Measurements from ENCODE around the gene PEF1.
A peak's percentile ranks its signal among the peaks of the same experiment; 100 is the strongest.

The PEF1 gene

GRCh38 chr1:31644560-31645273 lies at the start of gene PEF1:
PEF1 (minus strand) TSS chr1:31644876; CDS start chr1:31644864, 12 bp downstream.
- peak; percentile 98 to 99 (median 98) for DNase-seq (ENCODE audit: low read depth in 2 of 3, low spot score in 1 of 3)

GRCh38 chr1:31693231-31693630 lies 48.6 kb upstream of the PEF1 start:
- DNase-seq (ENCODE audit: low read depth in 2 of 3, low spot score in 1 of 3) = no peak

GRCh38 chr1:31691951-31692350 lies 47.3 kb upstream of the PEF1 start:
- DNase-seq (ENCODE audit: low read depth in 2 of 3, low spot score in 1 of 3) = no peak

- DNase-seq (ENCODE audit: low read depth in 2 of 3, low spot score in 1 of 3) = no peak
Observed at GRCh38 chr1:31691446-31691845, 46.8 kb upstream of the PEF1 start.

GRCh38 chr1:31690921-31691320 lies 46.2 kb upstream of the PEF1 start:
- DNase-seq (ENCODE audit: low read depth in 2 of 3, low spot score in 1 of 3) = no peak

GRCh38 chr1:31689854-31690253 lies 45.2 kb upstream of the PEF1 start:
- DNase-seq (ENCODE audit: low read depth in 2 of 3, low spot score in 1 of 3) = no peak

- DNase-seq (ENCODE audit: low read depth in 2 of 3, low spot score in 1 of 3) = no peak
Observed at GRCh38 chr1:31689379-31689778, 44.7 kb upstream of the PEF1 start.

- no peak for DNase-seq (ENCODE audit: low read depth in 2 of 3, low spot score in 1 of 3)
Observed at GRCh38 chr1:31688233-31688918, 43.7 kb upstream of the PEF1 start.

- no peak for DNase-seq (ENCODE audit: low read depth in 2 of 3, low spot score in 1 of 3)
Observed at GRCh38 chr1:31687601-31688000, 42.9 kb upstream of the PEF1 start.

GRCh38 chr1:31685795-31686194 lies 41.1 kb upstream of the PEF1 start:
- no peak for DNase-seq (ENCODE audit: low read depth in 2 of 3, low spot score in 1 of 3)

GRCh38 chr1:31683997-31684396 lies 39.3 kb upstream of the PEF1 start:
- no peak for DNase-seq (ENCODE audit: low read depth in 2 of 3, low spot score in 1 of 3)

- DNase-seq (ENCODE audit: low read depth in 2 of 3, low spot score in 1 of 3) = no peak
Observed at GRCh38 chr1:31681415-31681814, 36.7 kb upstream of the PEF1 start.

- DNase-seq (ENCODE audit: low read depth in 2 of 3, low spot score in 1 of 3) = no peak
Observed at GRCh38 chr1:31679676-31680230, 35.1 kb upstream of the PEF1 start.

- DNase-seq (ENCODE audit: low read depth in 2 of 3, low spot score in 1 of 3) = no peak
Observed at GRCh38 chr1:31679091-31679490, 34.4 kb upstream of the PEF1 start.

- DNase-seq (ENCODE audit: low read depth in 2 of 3, low spot score in 1 of 3) = no peak
Observed at GRCh38 chr1:31678681-31679080, 34.0 kb upstream of the PEF1 start.

GRCh38 chr1:31677949-31678348 lies 33.3 kb upstream of the PEF1 start:
- DNase-seq (ENCODE audit: low read depth in 2 of 3, low spot score in 1 of 3) = no peak

GRCh38 chr1:31677401-31677800 lies 32.7 kb upstream of the PEF1 start:
- DNase-seq (ENCODE audit: low read depth in 2 of 3, low spot score in 1 of 3) = no peak

GRCh38 chr1:31675756-31676155 lies 31.1 kb upstream of the PEF1 start:
- no peak for DNase-seq (ENCODE audit: low read depth in 2 of 3, low spot score in 1 of 3)

GRCh38 chr1:31675161-31675560 lies 30.5 kb upstream of the PEF1 start:
- DNase-seq (ENCODE audit: low read depth in 2 of 3, low spot score in 1 of 3) = no peak

GRCh38 chr1:31674626-31675025 lies 29.9 kb upstream of the PEF1 start:
- no peak for DNase-seq (ENCODE audit: low read depth in 2 of 3, low spot score in 1 of 3)

GRCh38 chr1:31673433-31673832 lies 28.8 kb upstream of the PEF1 start:
- no peak for DNase-seq (ENCODE audit: low read depth in 2 of 3, low spot score in 1 of 3)

- no peak for DNase-seq (ENCODE audit: low read depth in 2 of 3, low spot score in 1 of 3)
Observed at GRCh38 chr1:31672986-31673385, 28.3 kb upstream of the PEF1 start.

All from stimulated activated CD4-positive, alpha-beta T cell treated with anti-CD3 and anti-CD28 coated beads, Interleukin-12 subunit alpha, Interleukin-12 subunit beta, amount 100 ng/mL, for 48 hours (primary cell).